Muscle of back (tissue), 11 donors: ENCODE results near the gene SNX5. TPM values are rescaled to one million over a fixed set of nuclear protein-coding genes. Genes with fewer than 3 reads are reported as not detected.

Source experiments
- DNase-seq, 3 donors: peaks; one replicate each; pipeline versions ENCODE4 v3.0.0 to v3.0.0-alpha.2; 2013
- polyA plus RNA-seq, 10 donors: library from polyadenylated mRNA; unstranded; fragments of 120-200 nt; gene quantifications; one replicate each; pipeline ENCODE4 v1.2.1, GENCODE V29; 2013; ENCODE audit not compliant: insufficient read length in 10 of 10

Gene SNX5
- polyA plus RNA-seq, 10 donors: 94.6 to 130 (median 107) TPM

DNA sequence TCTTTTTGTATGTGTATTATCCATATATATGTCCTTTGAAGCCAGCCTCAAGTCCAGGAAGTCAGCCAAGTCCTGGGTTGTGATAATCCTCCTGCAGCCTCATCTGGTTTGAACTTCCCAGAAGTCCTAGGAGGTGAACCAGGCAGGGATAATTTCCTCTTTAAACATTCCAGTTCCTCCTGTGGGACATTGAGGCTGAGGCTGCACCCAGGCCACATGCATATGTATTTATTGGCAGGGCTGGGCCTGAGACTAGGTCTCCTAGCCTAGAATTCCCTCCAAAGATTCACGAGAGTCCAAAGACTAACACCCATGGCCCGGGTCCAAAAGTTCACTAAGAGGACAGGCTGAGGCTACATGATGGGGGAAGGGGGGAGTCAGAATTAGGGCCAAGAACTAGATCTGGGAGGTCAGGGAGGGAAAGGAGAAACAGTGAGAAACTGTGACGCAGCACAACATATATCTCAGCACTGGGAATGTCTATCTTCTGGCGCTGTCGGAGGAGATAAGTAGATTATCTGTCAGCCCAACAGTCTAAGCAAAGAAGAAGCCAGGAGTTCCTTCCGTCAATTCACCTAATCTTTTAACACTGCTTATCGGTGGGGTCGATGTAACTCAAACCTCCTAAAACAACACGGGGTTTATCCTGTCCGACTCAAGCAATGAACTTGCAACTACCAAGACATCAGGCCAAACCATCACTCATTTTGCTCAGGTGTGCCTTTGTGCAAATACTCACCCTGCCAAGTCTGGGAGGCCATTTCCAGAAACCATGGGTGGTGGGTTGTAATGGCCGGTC, 43.3 kb downstream of the SNX5 start:
- DNase-seq: peak; percentile 74 to 94 (median 86)

DNA sequence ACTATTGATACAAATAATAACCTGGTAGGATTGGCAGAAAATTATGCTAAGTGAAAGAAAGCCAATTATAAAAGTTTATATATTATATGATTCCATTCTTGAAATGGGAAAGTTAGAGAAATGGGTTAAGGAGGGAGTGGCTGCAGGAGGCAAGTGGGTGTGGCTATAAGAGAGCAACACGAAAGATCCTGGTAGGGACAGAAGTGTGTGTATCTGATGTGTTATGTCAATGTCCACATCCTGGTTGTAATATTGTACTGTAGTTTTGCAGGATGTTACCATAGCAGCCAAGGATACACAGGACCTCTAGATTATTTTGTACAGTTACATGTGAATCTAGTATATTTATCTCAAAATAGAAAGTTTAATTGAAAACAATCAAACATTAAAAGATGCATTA, 46.8 kb downstream of the SNX5 start:
- DNase-seq: no peak

DNA sequence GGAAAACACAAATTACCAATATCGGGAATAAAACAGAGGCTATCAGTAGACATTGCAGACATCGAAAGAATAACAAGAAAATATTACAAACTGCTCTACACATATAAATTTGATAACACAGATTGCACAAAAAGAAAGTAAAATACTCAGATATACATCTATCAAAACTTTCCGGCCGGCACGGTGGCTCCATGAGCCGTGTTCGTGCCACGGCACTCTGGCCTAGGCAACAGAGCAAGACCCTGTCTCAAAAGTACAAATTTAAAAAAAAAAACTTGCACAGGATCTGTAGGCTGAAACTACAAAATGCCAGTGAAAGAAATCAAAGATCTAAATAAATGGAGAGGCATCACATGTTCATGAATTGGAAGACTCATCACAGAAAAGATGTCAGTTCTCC, 49.4 kb downstream of the SNX5 start:
- DNase-seq: no peak

DNA sequence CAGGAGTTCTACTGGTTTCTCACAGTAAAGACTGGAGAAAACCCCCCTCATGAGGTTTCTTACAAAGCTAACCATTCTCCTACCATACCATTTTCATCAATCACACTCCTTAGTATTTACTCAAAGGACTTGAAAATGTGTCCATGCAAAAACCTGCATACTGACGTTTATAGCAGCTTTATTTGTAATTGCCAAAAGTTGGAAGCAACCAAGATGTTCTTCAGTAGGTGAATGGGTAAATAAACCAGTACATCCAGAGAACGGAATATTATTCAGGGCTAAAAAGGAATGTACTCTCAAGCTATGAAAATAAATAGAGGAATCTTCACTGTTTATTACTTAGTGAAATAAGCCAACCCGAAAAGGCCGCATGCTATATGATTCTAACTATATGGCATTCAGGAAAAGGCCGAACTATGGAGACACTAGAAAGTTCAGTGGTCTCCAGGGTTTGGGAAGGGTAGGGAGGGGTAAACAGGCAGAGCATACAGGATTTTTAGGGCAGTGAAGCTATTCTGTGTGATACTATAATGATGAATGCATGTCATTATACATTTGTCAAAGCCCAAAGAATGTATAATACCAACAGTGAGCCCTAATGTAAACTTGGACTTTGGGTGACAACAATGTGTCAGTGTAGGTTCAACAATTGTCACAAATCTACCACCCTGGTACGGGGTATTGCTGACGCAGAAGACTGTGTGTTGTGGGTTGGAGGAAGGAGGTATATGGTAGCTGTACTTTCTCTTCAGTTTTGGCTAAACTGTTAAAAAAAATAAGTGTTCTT, 50.6 kb downstream of the SNX5 start:
- DNase-seq: no peak

DNA sequence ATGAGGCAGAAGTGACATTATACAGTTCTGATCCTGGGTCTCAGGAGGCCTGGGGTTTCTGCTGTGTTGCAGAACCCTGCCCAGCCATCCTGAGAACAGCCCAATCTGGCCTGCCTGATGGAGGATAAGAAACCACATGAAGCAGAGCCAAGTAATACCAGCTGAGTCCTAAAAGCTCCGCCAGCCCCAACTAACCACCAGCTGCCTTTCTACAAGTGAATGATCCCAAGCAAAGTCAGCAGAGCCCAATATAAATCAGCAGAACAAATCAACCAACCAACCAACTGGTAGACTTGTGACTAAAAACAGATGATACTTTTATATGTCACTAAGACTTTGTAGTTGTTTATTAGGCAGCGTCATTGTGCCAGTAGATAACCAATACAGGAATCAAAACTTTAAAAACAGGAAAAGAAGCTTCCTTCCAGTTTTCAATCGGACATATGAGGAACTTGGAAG, 52.1 kb downstream of the SNX5 start:
- peak in 2 of 3 donors; percentile 45 to 66 for DNase-seq

DNA sequence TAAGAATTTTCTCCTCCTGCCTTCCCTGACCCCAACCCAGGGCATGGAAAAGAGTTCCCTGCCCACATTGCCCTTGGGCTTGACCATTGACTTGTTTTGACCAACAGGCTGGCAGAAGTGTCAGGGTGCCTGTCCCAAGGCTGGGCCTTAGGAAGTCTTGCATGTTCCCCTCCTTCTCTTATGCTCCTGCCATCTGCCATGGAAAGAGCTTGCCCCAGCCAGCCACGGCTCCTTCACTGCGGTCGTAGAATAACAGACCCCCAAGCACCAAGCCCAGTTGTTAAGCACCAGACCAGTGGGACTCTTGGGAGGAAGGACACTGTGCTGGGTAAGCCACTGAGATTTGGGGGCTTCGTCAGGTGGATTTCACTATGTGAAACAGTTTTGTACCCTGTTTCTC, 53.6 kb downstream of the SNX5 start:
- no peak for DNase-seq

DNA sequence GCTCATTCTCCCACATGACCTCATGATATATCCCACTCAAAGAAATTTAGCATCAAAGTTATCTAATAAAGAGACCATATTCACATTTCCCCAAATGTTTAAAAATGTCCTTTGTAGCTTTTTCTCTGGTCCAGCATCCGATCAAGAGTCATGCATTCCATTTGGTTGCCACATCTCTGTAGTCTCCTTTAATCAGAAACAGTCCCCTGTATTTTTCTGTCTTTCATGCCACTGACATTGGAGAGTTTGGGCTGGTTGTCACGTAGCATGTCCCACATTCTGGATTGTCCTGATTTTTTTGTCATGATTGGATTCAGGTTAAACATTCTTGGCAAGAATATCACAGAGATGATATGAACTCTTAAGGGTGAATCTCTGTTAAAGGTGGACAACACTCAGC, 55.7 kb downstream of the SNX5 start:
- peak in 1 of 3 donors; percentile 50 for DNase-seq

DNA sequence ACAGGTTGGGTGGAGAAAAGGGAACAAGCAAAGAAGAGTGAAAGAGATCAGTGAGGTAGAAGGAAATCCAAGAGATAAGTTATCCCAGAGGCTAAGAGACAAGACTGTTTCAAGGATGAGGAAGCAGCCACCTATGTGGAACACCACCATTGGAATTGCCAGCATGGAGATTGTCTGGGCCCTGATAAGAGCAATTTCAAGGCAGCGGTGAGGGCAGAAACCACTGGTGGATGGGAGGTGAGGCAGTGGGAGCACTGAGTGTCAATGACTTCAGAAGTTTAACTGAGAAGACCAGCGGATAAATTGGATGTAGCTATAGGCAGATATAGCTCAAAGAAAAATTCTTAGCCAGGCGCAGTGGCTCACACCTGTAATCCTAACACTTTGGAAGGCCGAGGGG, 56.7 kb downstream of the SNX5 start:
- no peak for DNase-seq

DNA sequence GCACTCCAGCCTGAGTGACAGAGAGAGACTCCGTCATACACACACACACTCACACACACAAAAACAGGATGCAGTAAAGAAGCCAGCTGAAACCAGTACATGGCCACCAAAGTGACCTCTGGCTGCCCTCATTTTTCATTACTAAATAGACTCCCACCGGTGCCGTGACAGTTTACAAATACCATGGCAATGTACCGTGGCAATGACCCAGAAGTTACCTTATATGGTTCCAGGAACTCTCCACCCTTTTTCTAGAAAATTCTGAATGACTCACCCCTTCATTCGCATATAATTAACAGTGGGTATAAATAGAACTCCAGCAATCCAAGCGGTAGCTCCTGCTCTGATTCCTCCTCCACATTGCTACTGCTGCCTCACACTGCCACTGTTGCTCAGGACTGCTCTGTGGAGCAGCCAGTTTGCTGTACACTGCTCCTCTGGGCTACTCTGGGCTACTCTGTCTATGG, 57.7 kb downstream of the SNX5 start:
- peak; percentile 60 to 83 (median 83) for DNase-seq

DNA sequence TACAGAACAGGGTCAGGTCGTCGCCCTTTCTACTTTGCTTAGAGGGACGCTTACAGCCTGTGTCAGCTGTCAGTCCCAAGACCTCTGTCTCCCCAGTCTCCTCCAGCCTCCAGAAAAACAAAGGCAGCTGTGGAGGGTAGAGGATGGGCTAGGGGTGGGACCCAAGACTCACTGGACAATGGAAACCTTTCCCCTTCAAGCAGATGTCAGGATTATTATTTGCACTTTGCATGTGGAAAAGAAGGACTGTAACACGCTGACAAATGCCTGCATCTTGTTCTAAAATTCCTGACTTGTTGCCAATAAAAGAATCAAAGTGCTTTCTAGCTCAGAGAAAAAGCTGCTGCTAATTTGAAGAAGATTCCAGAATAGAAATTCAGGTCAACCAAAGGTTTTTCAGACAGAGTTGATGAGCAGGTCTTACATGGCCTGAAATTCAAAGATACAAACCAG, 58.7 kb downstream of the SNX5 start:
- peak in 2 of 3 donors; percentile 52 to 73 for DNase-seq

DNA sequence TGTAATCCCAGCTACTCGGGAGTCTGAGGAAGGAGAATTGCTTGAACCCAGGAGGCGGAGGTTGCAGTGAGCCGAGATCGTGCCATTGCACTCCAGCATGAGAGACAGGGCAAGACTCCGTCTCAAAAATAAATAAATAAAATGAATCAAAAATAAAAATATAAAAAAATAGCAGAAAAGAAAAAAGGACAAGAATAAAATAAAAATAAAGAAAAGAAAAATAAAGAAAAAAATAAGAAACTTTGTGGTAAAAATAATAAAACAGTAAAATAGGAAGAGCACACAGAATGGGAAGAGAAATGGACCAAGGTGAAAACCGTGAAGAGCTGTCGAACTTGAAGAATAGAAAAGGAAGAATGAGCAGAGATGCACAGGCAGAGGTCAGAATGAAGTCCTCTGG, 63.0 kb downstream of the SNX5 start:
- DNase-seq: no peak

DNA sequence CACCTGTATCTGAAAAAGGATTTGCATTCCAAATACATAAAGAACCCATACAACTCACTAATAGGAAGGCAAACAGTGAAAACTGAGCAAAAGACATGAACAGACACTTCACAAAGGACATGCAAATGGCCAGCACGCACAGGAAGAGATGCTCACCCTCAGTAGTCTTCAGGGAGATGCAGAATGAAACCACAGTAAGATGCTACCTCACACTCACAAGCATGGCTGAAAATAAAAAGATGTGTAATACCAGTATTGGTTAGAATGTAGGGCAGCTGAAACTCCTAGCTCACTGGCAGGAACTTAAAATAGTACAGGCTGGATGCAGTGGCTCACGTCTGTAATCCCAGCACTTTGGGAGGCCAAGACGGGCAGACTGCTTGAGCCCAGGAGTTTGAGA, 64.6 kb downstream of the SNX5 start:
- DNase-seq: no peak

DNA sequence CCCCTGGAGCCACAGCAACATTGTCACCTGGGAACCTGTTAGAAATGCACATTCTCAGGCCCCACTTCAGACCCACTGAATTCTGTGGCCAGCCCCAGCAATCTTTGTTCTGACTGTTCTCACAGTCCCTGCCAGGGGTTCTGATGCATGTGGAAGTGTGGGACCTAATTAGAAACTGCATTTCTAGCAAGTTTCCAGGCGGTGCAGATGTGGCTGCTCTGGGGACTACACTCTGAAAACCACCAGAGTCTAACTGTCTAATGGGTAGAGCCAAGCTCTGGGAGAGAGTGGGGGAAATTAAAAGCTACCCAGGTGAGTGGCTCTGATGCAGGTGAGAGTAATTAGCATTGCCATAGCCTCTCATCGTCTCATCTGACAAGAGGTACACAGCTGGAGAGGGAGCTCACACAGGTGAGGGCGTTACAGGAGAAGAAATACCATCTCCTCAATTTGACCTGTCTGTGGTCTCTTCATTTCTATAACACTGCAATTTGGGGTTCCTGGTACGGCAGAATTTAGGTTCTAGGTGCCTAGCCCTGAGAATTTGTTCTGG, 66.0 kb downstream of the SNX5 start:
- DNase-seq: no peak

DNA sequence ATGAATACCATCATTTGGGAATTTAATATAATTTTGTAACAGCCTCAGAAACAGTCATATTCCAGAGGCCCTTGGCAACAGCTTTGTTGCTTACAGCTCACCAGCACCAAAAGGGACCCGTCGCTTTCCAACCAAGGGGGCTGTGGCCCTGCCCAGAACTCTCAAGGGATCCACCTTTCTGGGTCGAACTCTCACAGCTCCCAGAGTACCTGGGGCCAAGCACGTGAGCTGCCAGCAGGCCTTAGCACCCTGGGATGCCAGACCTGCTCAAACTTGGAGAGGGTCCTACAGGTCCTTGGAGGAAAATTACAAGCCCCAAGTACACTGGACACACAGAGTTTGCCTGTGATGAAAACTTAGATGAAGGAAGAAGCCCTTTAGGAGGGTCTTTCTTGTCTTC, 66.6 kb downstream of the SNX5 start:
- no peak for DNase-seq

DNA sequence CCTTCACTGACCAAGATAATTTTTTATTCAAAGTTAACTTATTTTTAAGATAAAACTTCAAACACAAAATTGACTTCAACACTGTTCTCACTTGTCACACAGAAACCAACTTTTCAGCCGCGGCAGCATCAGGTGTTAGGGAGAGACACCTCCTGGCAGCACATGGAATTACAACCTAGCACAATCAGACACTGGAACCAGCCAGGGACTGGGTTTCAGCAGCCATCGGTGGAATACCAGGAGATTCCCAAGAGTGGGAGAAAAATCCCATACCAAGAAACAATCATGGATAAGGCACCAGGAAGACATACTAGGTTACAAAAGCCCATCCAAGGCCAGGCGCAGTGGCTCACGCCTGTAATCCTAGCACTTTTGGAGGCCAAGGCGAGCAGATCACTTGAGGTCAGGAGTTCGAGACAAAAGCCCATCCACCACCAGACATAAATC, 70.0 kb downstream of the SNX5 start:
- peak; percentile 56 to 80 (median 73) for DNase-seq

DNA sequence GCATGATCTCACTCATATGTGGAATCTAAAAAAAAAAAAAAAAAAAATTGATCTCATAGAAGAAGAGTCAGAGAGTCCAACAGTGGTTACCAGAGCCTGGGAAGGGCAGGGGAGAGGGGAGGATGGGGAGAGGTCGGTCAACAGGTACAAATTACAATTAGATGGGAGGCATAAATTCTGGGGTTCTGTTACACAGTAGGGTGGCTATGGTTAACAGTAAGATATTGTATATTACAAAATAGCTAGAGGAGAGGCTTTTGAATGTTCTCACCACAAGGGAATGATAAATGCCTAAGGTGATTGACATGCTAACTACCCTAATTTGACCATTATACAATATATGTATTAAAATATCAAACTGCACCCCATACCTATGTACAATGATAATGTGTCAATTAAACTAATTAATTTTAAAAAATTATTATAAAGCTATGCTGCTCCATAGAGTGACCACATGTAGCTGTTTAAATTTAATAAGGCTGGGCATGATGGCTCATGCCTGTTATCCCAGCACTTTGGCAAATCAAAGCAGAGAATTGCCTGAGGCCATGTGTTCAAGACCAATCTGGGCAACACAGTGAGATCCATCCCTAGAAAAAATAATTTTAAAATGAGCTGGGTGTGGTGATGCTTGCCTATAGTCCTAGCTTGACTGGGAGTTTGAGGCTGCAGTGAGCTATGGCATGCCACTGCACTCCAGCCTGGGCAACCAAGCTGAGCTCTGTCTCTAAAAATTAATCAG, 70.9 kb downstream of the SNX5 start:
- DNase-seq: no peak

DNA sequence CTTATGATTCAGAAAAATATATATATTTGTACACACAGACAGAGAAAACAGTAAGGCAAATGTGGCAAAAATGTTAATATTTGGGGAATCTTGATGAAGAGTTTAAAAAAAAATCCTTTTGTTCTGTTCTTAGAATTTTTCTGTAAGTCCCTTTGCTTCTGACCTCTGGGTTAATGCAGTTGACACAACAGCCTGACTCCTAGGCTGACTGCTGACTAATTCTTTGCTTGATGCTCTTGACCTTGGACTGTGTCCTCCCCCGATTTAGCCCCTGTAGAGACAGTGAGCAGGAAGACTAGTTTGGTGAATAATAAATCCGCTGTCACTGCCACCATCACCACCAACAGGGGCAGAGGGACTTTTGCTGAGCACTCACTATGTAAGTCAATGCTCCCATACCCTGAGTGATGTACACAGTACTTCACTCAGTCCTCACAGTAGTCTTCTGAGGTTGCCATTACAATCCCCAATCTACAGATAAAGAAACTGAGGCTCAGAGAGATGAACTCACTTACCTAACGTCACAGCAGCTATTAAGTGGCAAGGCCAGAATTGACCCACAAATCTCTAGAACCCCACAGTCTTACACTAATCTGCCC, 71.7 kb downstream of the SNX5 start:
- no peak for DNase-seq

DNA sequence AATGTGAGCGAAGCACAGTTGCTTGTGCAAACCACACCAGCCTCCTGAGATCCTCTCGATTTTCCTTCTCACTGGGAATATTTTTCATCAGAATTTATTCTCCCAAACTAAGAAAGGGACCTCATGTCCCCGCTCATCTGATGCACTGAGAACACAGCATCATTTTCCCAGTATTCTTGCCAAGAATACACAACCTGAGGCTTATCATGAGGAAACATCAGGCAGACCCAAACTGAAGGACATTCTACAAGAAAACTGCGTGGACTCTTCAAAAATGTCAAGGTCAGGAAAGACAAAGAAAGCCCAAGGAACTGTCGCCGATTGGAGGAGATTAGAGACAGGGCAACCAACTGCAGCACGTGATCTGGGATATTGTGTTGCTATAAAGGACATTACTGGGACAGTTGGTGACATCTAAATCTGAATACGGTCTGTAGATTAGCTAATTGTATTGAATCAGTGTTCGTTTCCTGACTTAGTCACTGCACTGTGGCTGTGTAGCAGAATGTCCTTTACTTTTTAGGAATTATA, 72.3 kb downstream of the SNX5 start:
- peak in 1 of 3 donors; percentile 73 for DNase-seq

DNA sequence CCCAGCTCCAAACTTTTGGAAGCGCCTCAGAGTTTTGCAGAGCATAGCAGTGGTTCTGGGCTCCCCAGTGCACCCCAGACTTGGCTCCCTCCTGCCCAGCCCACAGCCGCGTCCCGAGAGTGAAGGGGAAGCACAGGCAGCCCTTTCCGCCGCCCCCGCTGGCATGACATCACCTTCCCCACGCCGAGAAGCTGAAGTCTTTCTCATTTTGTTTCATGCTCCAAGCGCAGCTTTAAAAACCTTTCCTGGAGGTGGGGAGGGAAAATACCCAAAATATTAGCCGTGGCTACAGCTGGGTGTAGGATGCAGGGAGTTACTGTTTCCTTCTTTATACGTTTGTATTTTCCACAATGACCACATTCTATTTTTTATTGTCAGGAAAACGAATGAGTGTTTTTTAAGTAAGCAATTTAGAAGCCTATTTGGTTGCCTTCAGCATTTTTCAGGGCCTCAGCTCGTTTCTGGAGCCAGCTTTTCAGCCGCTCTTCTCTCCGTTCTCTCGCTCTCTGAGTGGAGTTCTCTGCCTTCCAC, 72.9 kb downstream of the SNX5 start:
- DNase-seq: peak in 2 of 3 donors; percentile 75 to 88

DNA sequence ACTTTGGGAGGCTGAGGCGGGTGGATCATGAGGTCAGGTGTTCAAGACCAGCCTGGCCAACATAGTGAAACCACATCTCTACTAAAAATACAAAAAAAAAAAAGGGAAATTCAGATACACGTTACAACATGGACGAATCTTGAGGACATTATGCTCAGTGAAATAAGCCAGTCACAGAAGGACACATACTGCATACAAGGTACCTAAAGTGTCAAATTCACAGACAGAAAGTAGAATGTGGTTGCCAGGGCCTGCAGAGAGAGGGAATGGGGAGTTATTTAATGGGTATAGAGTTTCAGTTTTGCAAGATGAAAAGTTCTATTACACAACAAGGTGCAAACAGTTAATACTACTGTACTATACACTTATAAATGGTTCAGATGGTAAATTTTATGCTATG, 75.1 kb downstream of the SNX5 start:
- no peak for DNase-seq
